ENCODE results near the gene FAM156A. TPM values are rescaled to one million over a fixed set of nuclear protein-coding genes. Genes with fewer than 3 reads are reported as not detected.
"Not testable (repeated sequence)": the region's sequence is repeated elsewhere in the genome, so short reads cannot be mapped to it uniquely, and the experiment has no call there.

Gene FAM156A, protein sequence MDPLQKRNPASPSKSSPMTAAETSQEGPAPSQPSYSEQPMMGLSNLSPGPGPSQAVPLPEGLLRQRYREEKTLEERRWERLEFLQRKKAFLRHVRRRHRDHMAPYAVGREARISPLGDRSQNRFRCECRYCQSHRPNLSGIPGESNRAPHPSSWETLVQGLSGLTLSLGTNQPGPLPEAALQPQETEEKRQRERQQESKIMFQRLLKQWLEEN
- polyA plus RNA-seq (66.4 and 66.6 TPM in 2 replicates), polyA minus RNA-seq (23.4 and 25.6 TPM in 2 replicates)

DNA sequence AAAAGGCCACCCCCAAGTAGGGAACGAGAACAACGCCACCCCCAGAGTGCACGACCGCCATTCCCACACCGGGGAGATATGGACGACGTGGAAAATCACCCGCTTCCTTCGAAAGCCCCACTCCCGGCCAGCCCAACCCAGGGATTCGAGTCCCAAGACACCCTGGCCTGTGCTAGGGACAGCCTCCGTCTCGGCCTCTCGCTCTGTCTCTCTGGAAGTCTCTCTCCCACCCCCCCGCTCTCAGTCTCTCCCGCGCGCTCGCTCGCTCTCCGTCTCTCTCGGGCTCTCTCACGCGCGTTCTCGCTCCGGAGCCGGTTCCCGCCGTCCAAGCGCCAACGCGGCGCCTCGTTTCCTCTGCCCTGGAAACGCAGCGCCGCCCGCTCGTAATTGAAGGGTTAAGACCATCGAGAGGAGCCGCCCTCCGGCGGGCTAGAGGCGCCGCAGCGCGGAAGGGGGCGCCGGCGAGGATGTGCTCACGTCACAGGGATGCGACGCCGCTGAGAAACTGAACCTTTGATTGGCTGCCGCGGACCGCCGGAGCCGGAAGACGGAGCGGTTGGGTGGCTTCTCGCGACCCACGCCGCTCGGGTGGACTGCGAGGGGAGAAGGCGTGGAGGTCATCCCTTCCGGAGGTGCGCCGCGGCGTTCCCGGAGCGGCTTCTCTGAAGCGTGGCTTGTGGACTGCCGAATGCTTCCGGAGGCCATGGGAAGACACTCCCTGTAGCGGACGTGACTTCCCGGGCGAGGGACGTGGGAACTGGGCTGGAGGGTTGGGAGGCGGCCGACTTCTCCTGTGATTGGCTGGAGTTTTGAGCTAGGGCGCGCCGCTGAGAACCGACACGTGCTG, at the start of gene FAM156A:
FAM156A (minus strand) TSS at position 406 of the 847 bp plus-strand sequence. CDS start 9,930 bp downstream, outside the sequence.
- not testable (repeated sequence) for H3K27me3 ChIP-seq (ENCODE audit: insufficient read depth, low read depth, low read length); H3K9ac ChIP-seq (ENCODE audit: low read length); H3K4me2 ChIP-seq (ENCODE audit: low read length); H3F3A ChIP-seq (ENCODE audit: insufficient read depth, low read length, poor library complexity, severe bottlenecking); H3K79me2 ChIP-seq (replicated peaks; ENCODE audit: insufficient read depth, low read length); H4K20me1 ChIP-seq (ENCODE audit: insufficient read depth); H3K27ac ChIP-seq (ENCODE audit: low read length); H3K9me2 ChIP-seq (ENCODE audit: insufficient read depth, low read length); H3K9me3 ChIP-seq (ENCODE audit: low read length); H3K4me3 ChIP-seq (ENCODE audit: low read length); H3K36me3 ChIP-seq (ENCODE audit: insufficient read depth, low read length); H2AFZ ChIP-seq (ENCODE audit: low read depth, low read length)

DNA sequence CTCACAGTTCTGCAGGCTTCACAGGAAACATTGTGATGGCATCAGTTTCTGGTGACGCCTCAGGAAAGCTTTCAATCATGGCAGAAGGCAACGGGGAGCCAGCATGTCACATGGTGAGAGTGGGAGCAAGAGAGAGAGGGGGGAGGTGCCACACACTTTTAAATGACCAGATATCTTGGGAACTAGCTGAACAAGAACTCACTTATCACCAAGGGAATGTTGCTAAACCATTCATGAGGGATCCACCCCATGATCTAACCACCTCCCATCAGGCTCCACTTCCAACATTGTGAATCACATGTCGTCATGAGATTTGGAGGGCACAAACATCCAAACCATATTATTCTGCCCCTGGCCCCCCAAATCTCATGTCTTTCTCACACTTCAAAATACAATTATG, 47.0 kb upstream of the FAM156A start:
- H3K79me2 ChIP-seq (replicated peaks; ENCODE audit: insufficient read depth, low read length): no peaks in the 10 kb centered on the region
- H2AFZ ChIP-seq (ENCODE audit: low read depth, low read length): no peak overlapping the region
- no peak overlapping the region for H3K9ac ChIP-seq (ENCODE audit: low read length)
- no peaks in the 10 kb centered on the region for H4K20me1 ChIP-seq (ENCODE audit: insufficient read depth)
- H3K27me3 ChIP-seq (ENCODE audit: insufficient read depth, low read depth, low read length): no peaks in the 10 kb centered on the region
- H3K4me3 ChIP-seq (ENCODE audit: low read length): no peak overlapping the region
- no peak overlapping the region for H3K27ac ChIP-seq (ENCODE audit: low read length)
- no peaks in the 10 kb centered on the region for H3K9me2 ChIP-seq (ENCODE audit: insufficient read depth, low read length)
- H3K9me3 ChIP-seq (ENCODE audit: low read length): no peaks in the 10 kb centered on the region
- no peaks in the 10 kb centered on the region for H3F3A ChIP-seq (ENCODE audit: insufficient read depth, low read length, poor library complexity, severe bottlenecking)
- no peak overlapping the region for H3K4me2 ChIP-seq (ENCODE audit: low read length)
- H3K36me3 ChIP-seq (ENCODE audit: insufficient read depth, low read length): no peaks in the 10 kb centered on the region
- TF ChIP-seq RAD21 (conservative IDR thresholded peaks at IDR 0.05) (no peak), EZH2 (IDR thresholded peaks at IDR 0.05; ENCODE audit: borderline replicate concordance, insufficient read depth, low read length, poor library complexity, severe bottlenecking) (no peak), TAF1 (IDR thresholded peaks at IDR 0.05; ENCODE audit: low read depth) (no peak), MXI1 (conservative IDR thresholded peaks at IDR 0.05; ENCODE audit: poor library complexity, severe bottlenecking) (no peak), POLR2AphosphoS5 (IDR thresholded peaks at IDR 0.05) (no peak), EP300 (conservative IDR thresholded peaks at IDR 0.05; ENCODE audit: poor library complexity, severe bottlenecking) (no peak), SMC3 (conservative IDR thresholded peaks at IDR 0.05; ENCODE audit: poor library complexity) (no peak)
- TF ChIP-seq, protein P1, sequence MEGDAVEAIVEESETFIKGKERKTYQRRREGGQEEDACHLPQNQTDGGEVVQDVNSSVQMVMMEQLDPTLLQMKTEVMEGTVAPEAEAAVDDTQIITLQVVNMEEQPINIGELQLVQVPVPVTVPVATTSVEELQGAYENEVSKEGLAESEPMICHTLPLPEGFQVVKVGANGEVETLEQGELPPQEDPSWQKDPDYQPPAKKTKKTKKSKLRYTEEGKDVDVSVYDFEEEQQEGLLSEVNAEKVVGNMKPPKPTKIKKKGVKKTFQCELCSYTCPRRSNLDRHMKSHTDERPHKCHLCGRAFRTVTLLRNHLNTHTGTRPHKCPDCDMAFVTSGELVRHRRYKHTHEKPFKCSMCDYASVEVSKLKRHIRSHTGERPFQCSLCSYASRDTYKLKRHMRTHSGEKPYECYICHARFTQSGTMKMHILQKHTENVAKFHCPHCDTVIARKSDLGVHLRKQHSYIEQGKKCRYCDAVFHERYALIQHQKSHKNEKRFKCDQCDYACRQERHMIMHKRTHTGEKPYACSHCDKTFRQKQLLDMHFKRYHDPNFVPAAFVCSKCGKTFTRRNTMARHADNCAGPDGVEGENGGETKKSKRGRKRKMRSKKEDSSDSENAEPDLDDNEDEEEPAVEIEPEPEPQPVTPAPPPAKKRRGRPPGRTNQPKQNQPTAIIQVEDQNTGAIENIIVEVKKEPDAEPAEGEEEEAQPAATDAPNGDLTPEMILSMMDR (IDR thresholded peaks at IDR 0.05; ENCODE audit: poor library complexity, severe bottlenecking): no peak
- TF ChIP-seq, protein P2, sequence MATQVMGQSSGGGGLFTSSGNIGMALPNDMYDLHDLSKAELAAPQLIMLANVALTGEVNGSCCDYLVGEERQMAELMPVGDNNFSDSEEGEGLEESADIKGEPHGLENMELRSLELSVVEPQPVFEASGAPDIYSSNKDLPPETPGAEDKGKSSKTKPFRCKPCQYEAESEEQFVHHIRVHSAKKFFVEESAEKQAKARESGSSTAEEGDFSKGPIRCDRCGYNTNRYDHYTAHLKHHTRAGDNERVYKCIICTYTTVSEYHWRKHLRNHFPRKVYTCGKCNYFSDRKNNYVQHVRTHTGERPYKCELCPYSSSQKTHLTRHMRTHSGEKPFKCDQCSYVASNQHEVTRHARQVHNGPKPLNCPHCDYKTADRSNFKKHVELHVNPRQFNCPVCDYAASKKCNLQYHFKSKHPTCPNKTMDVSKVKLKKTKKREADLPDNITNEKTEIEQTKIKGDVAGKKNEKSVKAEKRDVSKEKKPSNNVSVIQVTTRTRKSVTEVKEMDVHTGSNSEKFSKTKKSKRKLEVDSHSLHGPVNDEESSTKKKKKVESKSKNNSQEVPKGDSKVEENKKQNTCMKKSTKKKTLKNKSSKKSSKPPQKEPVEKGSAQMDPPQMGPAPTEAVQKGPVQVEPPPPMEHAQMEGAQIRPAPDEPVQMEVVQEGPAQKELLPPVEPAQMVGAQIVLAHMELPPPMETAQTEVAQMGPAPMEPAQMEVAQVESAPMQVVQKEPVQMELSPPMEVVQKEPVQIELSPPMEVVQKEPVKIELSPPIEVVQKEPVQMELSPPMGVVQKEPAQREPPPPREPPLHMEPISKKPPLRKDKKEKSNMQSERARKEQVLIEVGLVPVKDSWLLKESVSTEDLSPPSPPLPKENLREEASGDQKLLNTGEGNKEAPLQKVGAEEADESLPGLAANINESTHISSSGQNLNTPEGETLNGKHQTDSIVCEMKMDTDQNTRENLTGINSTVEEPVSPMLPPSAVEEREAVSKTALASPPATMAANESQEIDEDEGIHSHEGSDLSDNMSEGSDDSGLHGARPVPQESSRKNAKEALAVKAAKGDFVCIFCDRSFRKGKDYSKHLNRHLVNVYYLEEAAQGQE (IDR thresholded peaks at IDR 0.05; ENCODE audit: borderline replicate concordance): no peak
